ENCODE results near the gene THBS2.

DNA sequence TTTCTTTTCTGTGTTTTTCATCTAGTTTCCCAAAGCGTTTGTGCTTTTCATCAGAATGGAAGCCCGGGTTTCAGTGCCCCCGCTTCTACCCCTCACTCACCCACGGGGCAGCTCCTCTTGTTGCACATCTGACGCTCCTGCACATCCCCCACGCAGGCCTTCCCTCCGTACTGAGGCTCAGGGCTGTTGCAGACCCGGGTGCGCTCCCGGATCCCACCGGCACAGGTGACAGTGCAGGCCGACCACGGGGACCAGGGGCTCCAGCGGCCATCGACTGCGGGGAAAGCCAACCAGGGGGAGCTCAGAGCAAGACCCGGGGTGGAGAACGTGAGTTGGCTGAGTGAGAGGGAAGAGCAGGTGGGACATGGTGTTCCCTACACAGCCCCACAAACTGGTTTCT lies 19.0 kb downstream of the THBS2 start:
- TF ChIP-seq POLR2AphosphoS5 (IDR thresholded peaks at IDR 0.05) = no peak
- TF ChIP-seq, protein P1, sequence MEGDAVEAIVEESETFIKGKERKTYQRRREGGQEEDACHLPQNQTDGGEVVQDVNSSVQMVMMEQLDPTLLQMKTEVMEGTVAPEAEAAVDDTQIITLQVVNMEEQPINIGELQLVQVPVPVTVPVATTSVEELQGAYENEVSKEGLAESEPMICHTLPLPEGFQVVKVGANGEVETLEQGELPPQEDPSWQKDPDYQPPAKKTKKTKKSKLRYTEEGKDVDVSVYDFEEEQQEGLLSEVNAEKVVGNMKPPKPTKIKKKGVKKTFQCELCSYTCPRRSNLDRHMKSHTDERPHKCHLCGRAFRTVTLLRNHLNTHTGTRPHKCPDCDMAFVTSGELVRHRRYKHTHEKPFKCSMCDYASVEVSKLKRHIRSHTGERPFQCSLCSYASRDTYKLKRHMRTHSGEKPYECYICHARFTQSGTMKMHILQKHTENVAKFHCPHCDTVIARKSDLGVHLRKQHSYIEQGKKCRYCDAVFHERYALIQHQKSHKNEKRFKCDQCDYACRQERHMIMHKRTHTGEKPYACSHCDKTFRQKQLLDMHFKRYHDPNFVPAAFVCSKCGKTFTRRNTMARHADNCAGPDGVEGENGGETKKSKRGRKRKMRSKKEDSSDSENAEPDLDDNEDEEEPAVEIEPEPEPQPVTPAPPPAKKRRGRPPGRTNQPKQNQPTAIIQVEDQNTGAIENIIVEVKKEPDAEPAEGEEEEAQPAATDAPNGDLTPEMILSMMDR (IDR thresholded peaks at IDR 0.05) = no peak
